Osteoblast (primary cell): ENCODE data around the gene SURF1. TPM values are rescaled to one million over a fixed set of nuclear protein-coding genes. Genes with fewer than 3 reads are reported as not detected.

ENCODE experiments used
- small RNA-seq: library from RNA; depleted of rRNA; stranded (forward); fragments of <200 nt; gene quantifications from one replicate; pipeline ENCODE3, GENCODE V24; 2012
- total RNA-seq: library from RNA; depleted of rRNA; stranded (reverse); fragments of >200 nt; gene quantifications from 2 replicates; pipeline ENCODE4 v1.2.3, GENCODE V29; 2012

SURF1 gene
- total RNA-seq, 1 donor, result 21.0 TPM

Small RNAs within 50 kb of the gene (small RNA-seq; reads per million reads assigned to genes)
- not detected for gene RF00019
- not detected for gene SNORD24
- not detected for gene SNORD36A
- gene SNORD36B, result not detected
- gene SNORD36C, result not detected

Other genes with a start within 250 kb of the SURF1 start
- 11.2 and 12.7 TPM in 2 replicates for gene RALGDS, start 235.2 kb downstream of the SURF1 start, total RNA-seq
- gene GBGT1, start 192.6 kb downstream of the SURF1 start, total RNA-seq, result 3.3 and 3.8 TPM in 2 replicates
- gene OBP2B, start 147.2 kb downstream of the SURF1 start, total RNA-seq, result not detected in 2 replicates
- not detected in 2 replicates for gene ABO, start 81.3 kb downstream of the SURF1 start, total RNA-seq
- gene SURF6, start 20.3 kb downstream of the SURF1 start, total RNA-seq, result 5.9 and 7.6 TPM in 2 replicates
- 14.5 and 15.3 TPM in 2 replicates for gene MED22, start 8.4 kb downstream of the SURF1 start, total RNA-seq
- 1,638 and 1,763 TPM in 2 replicates for gene RPL7A, start 8.3 kb downstream of the SURF1 start, total RNA-seq
- gene SURF2, start 63 bp upstream of the SURF1 start, total RNA-seq, result 10.3 and 15.2 TPM in 2 replicates
- 366 and 392 TPM in 2 replicates for gene SURF4, start 19.6 kb upstream of the SURF1 start, total RNA-seq
- 0.72 and 1.2 TPM in 2 replicates for gene STKLD1, start 19.9 kb upstream of the SURF1 start, total RNA-seq
- 10.6 and 11.9 TPM in 2 replicates for gene REXO4, start 61.5 kb upstream of the SURF1 start, total RNA-seq
- 1.2 and 1.4 TPM in 2 replicates for gene ADAMTS13, start 65.9 kb upstream of the SURF1 start, total RNA-seq
- gene CACFD1, start 103.5 kb upstream of the SURF1 start, total RNA-seq, result 8.0 and 9.0 TPM in 2 replicates
- gene SLC2A6, start 122.6 kb upstream of the SURF1 start, total RNA-seq, result 25.3 TPM in 2 replicates
- gene MYMK, start 168.5 kb upstream of the SURF1 start, total RNA-seq, result not detected in 2 replicates
- gene ADAMTSL2, start 178.2 kb upstream of the SURF1 start, total RNA-seq, result under 0.01 and 0.29 TPM in 2 replicates